SKM-1 treated with dmso at 0.1 percent for 144 hours (cell line): ENCODE data around the gene ZBTB43.
"Not testable (repeated sequence)": the region's sequence is repeated elsewhere in the genome, so short reads cannot be mapped to it uniquely, and the experiment has no call there.

Experiments used
- DNase-seq: peaks from one replicate; lab custom pipeline; 2025; ENCODE audit not compliant: unreplicated experiment; lab: John Stamatoyannopoulos, UW

Gene ZBTB43, protein sequence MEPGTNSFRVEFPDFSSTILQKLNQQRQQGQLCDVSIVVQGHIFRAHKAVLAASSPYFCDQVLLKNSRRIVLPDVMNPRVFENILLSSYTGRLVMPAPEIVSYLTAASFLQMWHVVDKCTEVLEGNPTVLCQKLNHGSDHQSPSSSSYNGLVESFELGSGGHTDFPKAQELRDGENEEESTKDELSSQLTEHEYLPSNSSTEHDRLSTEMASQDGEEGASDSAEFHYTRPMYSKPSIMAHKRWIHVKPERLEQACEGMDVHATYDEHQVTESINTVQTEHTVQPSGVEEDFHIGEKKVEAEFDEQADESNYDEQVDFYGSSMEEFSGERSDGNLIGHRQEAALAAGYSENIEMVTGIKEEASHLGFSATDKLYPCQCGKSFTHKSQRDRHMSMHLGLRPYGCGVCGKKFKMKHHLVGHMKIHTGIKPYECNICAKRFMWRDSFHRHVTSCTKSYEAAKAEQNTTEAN

DNA sequence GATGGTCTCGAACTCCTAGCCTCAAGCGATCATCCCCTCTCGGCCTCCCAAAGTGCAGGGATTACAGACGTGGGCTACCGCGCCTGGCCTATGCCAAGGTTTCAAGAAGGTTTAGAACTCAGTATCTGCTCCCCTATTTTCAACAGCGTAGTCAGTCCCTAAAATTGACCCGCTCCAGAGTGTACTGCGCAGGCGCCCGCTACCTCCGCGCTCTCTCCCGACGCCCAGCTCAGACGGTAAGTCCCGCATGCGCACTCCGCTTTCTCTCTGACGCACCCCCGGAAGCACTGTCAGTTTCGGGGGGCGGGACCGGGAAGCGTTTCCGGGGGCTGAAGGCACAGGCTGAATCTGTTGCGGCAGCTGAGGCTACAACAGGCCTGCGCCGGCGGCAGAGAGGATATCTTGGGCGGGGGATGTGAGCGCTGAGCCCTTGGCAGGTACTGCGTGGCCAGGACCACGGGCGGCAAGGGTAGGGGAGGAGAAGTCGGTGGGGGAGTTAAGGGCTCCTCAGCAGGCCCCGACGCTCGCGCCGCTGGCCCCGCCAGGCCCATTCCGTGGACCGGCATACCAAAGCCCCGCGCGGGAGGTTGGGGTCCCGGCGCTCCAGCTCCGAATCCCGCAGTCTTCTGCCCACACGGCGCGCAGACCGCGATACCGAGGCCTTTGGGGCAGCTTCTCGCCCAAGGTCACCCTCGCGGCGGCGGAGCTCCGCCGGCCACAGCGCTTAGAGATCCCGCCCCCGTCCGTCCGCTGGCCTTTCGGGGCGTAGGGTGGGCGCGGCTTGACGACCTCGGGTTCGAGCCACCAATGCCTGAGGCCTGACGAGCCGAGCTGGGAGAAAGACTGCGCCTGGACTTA, at the start of gene ZBTB43:
Gene ZBTB43 (plus strand): TSS at position 345 of the 858 bp plus-strand sequence. CDS start 27,470 bp downstream, outside the sequence.
- peak; percentile 95 for DNase-seq

- no peak for DNase-seq
Observed at GRCh38 chr9:126755317-126755875, 49.4 kb upstream of the ZBTB43 start.

DNA sequence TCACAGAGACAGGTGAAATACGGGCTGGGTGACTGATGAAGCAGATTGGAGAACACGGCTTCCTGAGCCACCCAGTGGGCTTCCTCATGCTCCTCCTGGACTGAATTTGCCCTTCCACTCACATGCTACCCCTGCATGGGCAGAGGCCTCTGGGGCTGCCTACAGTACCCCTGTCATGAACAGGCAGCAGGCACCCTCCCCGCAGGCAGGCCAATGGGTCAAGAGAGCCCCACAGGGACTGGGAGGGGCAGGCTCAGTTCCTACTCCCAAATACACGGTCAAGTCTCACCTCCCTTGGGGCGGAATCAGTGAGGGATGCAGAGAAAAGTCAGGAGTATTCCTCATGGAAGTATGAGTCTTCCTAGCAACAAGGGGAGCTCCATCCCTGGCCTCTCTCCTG, 48.6 kb upstream of the ZBTB43 start:
- no peak for DNase-seq

- DNase-seq = no peak
Observed at GRCh38 chr9:126756876-126757415, 47.9 kb upstream of the ZBTB43 start.

GRCh38 chr9:126758916-126759585, 45.8 kb upstream of the ZBTB43 start:
- no peak for DNase-seq

DNA sequence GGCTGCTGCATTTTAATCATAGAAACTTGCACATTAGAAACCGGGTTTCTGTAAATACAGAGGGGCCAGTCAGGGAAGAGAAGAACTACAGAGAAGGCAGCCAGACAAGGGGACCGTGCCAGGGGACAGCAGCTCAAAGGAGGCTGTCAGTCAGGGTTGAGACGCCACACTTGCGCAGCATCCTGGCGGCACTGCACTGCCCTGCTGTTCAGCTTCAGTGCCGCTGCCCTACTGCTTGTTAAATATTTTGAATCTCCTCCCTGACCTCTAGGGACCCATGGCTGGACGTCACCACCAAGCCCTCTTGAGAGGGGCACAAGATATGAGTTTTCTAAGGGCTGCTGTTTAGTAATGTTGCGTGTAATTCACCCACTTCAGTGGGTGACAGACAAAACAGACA, 43.6 kb upstream of the ZBTB43 start:
- DNase-seq = no peak

- no peak for DNase-seq
Observed at GRCh38 chr9:126763130-126763764, 41.6 kb upstream of the ZBTB43 start.

- DNase-seq = no peak
Observed at GRCh38 chr9:126773004-126773607, 31.7 kb upstream of the ZBTB43 start.

- no peak for DNase-seq
Observed at GRCh38 chr9:126775926-126776325, 28.9 kb upstream of the ZBTB43 start.

GRCh38 chr9:126777733-126778132, 27.1 kb upstream of the ZBTB43 start:
- no peak for DNase-seq

DNA sequence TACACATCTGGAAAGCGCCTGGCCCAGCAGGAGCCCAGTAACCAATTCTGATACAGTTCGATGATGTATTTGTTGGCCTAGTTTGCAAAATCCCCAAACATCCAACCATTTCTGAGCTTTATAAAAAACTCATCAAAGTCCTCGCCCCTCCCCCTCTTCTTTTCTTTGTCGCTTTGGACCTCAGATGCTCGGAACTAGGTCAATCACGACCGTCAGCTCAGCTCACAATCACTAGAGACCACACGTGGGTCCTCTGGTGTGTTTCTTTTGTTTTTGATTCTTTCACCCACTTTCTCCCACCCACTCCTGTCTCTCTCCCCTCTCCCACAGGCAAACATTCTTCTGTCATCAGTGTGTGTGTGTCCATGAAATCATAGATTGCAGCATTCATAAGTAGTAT, 26.7 kb upstream of the ZBTB43 start:
- no peak for DNase-seq

- DNase-seq = not testable (repeated sequence)
Observed at GRCh38 chr9:126778696-126779095, 26.1 kb upstream of the ZBTB43 start.

DNA sequence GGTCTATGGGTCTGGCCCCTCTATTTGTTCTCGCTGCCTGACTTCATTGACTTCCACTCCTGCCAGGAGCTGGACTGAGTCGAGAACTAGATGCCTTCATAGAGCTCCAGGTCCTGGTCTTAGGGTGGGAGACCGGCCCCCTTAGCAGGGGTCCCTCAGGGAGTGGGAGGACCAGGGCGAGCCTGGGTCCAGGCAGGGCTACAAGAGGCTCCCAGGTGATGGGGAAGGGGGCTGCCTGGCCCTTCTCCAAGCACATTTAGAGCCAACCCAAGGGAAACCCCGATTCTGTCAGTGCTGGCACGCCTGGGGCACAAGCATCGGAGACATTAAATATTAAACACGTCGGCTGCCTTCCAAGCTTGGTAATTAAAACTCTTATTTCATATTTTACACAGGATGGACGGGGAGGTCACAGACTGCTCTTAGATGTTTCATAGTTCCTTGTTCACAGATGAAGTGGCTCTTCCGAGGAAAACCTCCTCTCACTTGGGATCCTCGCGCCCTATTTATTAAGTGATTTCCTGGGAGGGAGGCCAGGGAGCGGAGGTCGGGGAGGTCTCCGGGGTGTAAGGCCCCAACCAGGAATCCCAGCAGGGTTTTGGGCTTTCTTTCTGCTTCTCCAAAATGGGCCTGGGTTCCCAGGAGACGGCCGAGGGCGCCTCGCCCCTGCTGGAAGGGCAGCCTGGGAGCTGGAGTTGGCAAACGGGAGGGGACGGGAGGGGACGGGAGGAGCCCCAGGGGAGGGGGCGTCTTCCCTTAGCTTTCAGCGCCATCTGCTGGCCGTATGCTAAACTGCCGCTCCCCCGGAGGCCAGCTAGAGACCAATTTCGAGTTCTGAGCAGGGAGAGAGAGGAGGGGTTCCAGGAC, 23.4 kb upstream of the ZBTB43 start:
- DNase-seq = peak; percentile 46

- no peak for DNase-seq
Observed at GRCh38 chr9:126782053-126782388, 22.8 kb upstream of the ZBTB43 start.

- DNase-seq = no peak
Observed at GRCh38 chr9:126783949-126784348, 20.9 kb upstream of the ZBTB43 start.

DNA sequence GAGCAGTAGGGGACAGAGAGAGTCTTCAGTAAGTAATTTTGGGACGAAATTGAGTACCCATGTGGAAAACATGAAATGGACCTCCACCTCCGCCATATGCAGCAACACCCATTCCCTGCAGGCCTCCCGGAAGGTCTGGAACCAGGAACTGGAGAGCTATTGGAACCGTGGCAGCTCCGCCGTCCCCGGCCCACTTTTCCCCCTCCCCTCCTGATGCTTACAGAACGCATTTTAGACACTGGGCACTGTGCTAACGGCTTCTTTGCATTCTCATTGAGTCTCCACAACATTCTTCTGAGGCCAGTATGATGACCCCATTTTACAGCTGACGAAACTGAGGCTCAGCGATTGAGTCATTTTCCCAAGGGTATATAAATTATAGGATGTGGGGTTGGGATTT, 20.4 kb upstream of the ZBTB43 start:
- DNase-seq = no peak

DNA sequence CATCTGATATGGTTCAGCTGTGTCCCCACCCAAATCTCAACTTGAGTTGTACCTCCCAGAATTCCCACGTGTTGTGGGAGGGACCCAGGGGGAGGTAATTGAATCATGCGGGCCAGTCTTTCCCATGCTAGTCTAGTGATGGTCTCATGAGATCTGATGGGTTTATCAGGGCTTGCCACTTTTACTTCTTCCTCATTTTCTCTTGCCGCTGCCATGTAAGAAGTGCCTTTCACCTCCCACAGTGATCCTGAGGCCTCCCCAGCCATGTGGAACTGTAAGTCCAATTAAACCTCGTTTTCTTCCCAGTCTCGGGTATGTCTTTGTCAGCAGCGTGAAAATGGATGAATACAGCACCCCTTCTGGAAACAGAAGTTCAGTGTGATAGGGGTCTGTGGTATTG, 20.0 kb upstream of the ZBTB43 start:
- not testable (repeated sequence) for DNase-seq

GRCh38 chr9:126788046-126788445, 16.8 kb upstream of the ZBTB43 start:
- DNase-seq = no peak
